Vagina (tissue), 2 donors: Measurements from ENCODE around the gene GATA2. TPM values are rescaled to one million over a fixed set of nuclear protein-coding genes. Genes with fewer than 3 reads are reported as not detected.

Source experiments
- DNase-seq, 2 donors: peaks; one replicate each; pipeline ENCODE4 v3.0.0-alpha.2; 2017; ENCODE audit errors: extremely low spot score in 2 of 2
- H3K27ac ChIP-seq: fragments of 200-600 bp; sonication (generic); one replicate; pipeline ENCODE4 v1.5.1; 2019
- H3K27me3 ChIP-seq: fragments of 200-600 bp; sonication (generic); one replicate; pipeline ENCODE4 v1.5.1; 2019
- H3K36me3 ChIP-seq, 2 donors: fragments of 200-600 bp; sonication (generic); one replicate each; pipeline ENCODE4 v1.5.1; 2017 to 2019
- H3K4me1 ChIP-seq: fragments of 200-600 bp; sonication (generic); one replicate; pipeline ENCODE4 v1.5.1; 2019
- H3K4me3 ChIP-seq, 2 donors: fragments of 200-600 bp; sonication (generic); 1 replicate in 1 of 2; 2 replicates in 1 of 2; pipeline ENCODE4 v1.5.1; 2016 to 2019
- H3K9me3 ChIP-seq: fragments of 200-600 bp; sonication (generic); one replicate; pipeline ENCODE4 v1.5.1; 2019
- CTCF ChIP-seq, 3 experiments: fragments of 450-650 bp in 2 of 3; fragments of 200-600 bp in 1 of 3; sonication (generic) in 1 of 3; IDR thresholded peaks; one replicate each; pipeline ENCODE4 v1.5.1; 2017 to 2019; ENCODE audit warnings: antibody characterized with exemption in 3 of 3, mild to moderate bottlenecking in 2 of 3, moderate library complexity in 2 of 3
- POLR2A ChIP-seq, 2 donors: fragments of 450-650 bp; IDR thresholded peaks; one replicate each; pipeline ENCODE4 v1.6.1; 2017; ENCODE audit warnings: antibody characterized with exemption in 2 of 2, mild to moderate bottlenecking in 2 of 2, moderate library complexity in 2 of 2
- POLR2AphosphoS5 ChIP-seq, 2 donors: sonication (generic); formaldehyde crosslinking; IDR thresholded peaks; one replicate each; pipeline ENCODE4 v1.9.0; 2017; ENCODE audit warnings: antibody characterized with exemption in 2 of 2, mild to moderate bottlenecking in 2 of 2, low read depth in 1 of 2; ENCODE audit not compliant: insufficient read depth in 1 of 2
- intact Hi-C: fragments of 100-400 bp; cut with DNase I; formaldehyde crosslinking; loops from one replicate; pipeline ENCODE4 v1.15.1; 2023
- total RNA-seq: library from RNA; depleted of rRNA; stranded (reverse); fragments of >200 nt; gene quantifications from one replicate; pipeline ENCODE4 v1.2.3, GENCODE V29; 2016

Gene GATA2
- total RNA-seq, 1 donor from 2014 or later: 50.6 TPM

GRCh38 chr3:128489927-128490649, 2.9 kb downstream of the GATA2 start:
- peak in 1 of 2 donors; percentile 54 for TF ChIP-seq POLR2AphosphoS5 (IDR thresholded peaks at IDR 0.05; ENCODE audit: insufficient read depth in 1 of 2, low read depth in 1 of 2)
- no peak for TF ChIP-seq POLR2A (IDR thresholded peaks at IDR 0.05)
- Histone ChIP-seq H3K4me3 (peak overlapping the region; percentile 83), H3K4me1 (peaks cover 80% of the 10 kb centered on the region), H3K36me3 (no peaks in the 10 kb centered on the region), H3K27me3 (no peaks in the 10 kb centered on the region), H3K9me3 (no peaks in the 10 kb centered on the region), H3K27ac (peak overlapping the region; percentile 95)
- intact Hi-C loops: loop anchor here (2.0 to 10.0 kb wide), 2 partner anchors 311 to 405 kb away; no protein-coding TSS in a partner anchor
- DNase-seq: peak in 1 of 2 donors; percentile 86

- Histone ChIP-seq H3K27ac (peak overlapping the region; percentile 95), H3K4me1 (peaks cover 83% of the 10 kb centered on the region), H3K9me3 (no peaks in the 10 kb centered on the region), H3K36me3 (no peaks in the 10 kb centered on the region), H3K4me3 (peak overlapping the region; percentile 83), H3K27me3 (no peaks in the 10 kb centered on the region)
- TF ChIP-seq POLR2AphosphoS5 (IDR thresholded peaks at IDR 0.05; ENCODE audit: insufficient read depth in 1 of 2, low read depth in 1 of 2) (no peak), CTCF (IDR thresholded peaks at IDR 0.05) (no peak), POLR2A (IDR thresholded peaks at IDR 0.05) (no peak)
- DNase-seq: no peak
- intact Hi-C loops: loop anchor here (2.0 kb wide), 1 partner anchor 311 kb away; no protein-coding TSS in a partner anchor
Measured at GRCh38 chr3:128489674-128489926, 3.4 kb downstream of the GATA2 start.

- Histone ChIP-seq H3K27me3 (no peaks in the 10 kb centered on the region), H3K4me1 (peaks cover 86% of the 10 kb centered on the region), H3K4me3 (peak overlapping the region; percentile 83), H3K9me3 (no peaks in the 10 kb centered on the region), H3K36me3 (no peaks in the 10 kb centered on the region), H3K27ac (peak overlapping the region; percentile 95)
- DNase-seq: no peak
- TF ChIP-seq CTCF (IDR thresholded peaks at IDR 0.05) (no peak), POLR2A (IDR thresholded peaks at IDR 0.05) (peak in 1 of 2 donors; percentile 63), POLR2AphosphoS5 (IDR thresholded peaks at IDR 0.05; ENCODE audit: insufficient read depth in 1 of 2, low read depth in 1 of 2) (peak in 1 of 2 donors; percentile 79)
- intact Hi-C loops: loop anchor here (2.0 kb wide), 1 partner anchor 310 kb away; no protein-coding TSS in a partner anchor
Measured at GRCh38 chr3:128488991-128489673, 3.9 kb downstream of the GATA2 start.

- H3K4me3 ChIP-seq: peak overlapping the region; percentile 83
- H3K27me3 ChIP-seq: no peaks in the 10 kb centered on the region
- H3K9me3 ChIP-seq: no peaks in the 10 kb centered on the region
- no peak for DNase-seq
- peaks cover 92% of the 10 kb centered on the region for H3K4me1 ChIP-seq
- intact Hi-C loops: loop anchor here (2.0 kb wide), 1 partner anchor 310 kb away; no protein-coding TSS in a partner anchor
- H3K27ac ChIP-seq: peak overlapping the region; percentile 95
- no peaks in the 10 kb centered on the region for H3K36me3 ChIP-seq
- TF ChIP-seq POLR2AphosphoS5 (IDR thresholded peaks at IDR 0.05; ENCODE audit: insufficient read depth in 1 of 2, low read depth in 1 of 2) (no peak), CTCF (IDR thresholded peaks at IDR 0.05) (no peak), POLR2A (IDR thresholded peaks at IDR 0.05) (no peak)
Measured at GRCh38 chr3:128488636-128488990, 4.4 kb downstream of the GATA2 start.

- intact Hi-C loops: loop anchor here (2.0 kb wide), 1 partner anchor 309 kb away; no protein-coding TSS in a partner anchor
- H3K36me3 ChIP-seq: no peaks in the 10 kb centered on the region
- no peaks in the 10 kb centered on the region for H3K9me3 ChIP-seq
- peak overlapping the region; percentile 83 for H3K4me3 ChIP-seq
- H3K27me3 ChIP-seq: no peaks in the 10 kb centered on the region
- TF ChIP-seq POLR2A (IDR thresholded peaks at IDR 0.05) (peak in 1 of 2 donors; percentile 95), POLR2AphosphoS5 (IDR thresholded peaks at IDR 0.05; ENCODE audit: insufficient read depth in 1 of 2, low read depth in 1 of 2) (peak; percentile 16 to 93), CTCF (IDR thresholded peaks at IDR 0.05) (no peak)
- H3K4me1 ChIP-seq: peaks cover 91% of the 10 kb centered on the region
- H3K27ac ChIP-seq: peak overlapping the region; percentile 95
- no peak for DNase-seq
Measured at GRCh38 chr3:128487813-128488635, 5.0 kb downstream of the GATA2 start.
